Measurements from ENCODE around the gene RELT.

GRCh38 chr11:73413256-73413655, 37.1 kb downstream of the RELT start:
- TF ChIP-seq, protein P1, sequence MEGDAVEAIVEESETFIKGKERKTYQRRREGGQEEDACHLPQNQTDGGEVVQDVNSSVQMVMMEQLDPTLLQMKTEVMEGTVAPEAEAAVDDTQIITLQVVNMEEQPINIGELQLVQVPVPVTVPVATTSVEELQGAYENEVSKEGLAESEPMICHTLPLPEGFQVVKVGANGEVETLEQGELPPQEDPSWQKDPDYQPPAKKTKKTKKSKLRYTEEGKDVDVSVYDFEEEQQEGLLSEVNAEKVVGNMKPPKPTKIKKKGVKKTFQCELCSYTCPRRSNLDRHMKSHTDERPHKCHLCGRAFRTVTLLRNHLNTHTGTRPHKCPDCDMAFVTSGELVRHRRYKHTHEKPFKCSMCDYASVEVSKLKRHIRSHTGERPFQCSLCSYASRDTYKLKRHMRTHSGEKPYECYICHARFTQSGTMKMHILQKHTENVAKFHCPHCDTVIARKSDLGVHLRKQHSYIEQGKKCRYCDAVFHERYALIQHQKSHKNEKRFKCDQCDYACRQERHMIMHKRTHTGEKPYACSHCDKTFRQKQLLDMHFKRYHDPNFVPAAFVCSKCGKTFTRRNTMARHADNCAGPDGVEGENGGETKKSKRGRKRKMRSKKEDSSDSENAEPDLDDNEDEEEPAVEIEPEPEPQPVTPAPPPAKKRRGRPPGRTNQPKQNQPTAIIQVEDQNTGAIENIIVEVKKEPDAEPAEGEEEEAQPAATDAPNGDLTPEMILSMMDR (IDR thresholded peaks at IDR 0.05): no peak
- no peak for TF ChIP-seq POLR2A (IDR thresholded peaks at IDR 0.05)

Data from testis (tissue), 2 donors.